HepG2 (cell line): ENCODE results near the gene CACNA1H. TPM values are rescaled to one million over a fixed set of nuclear protein-coding genes. Genes with fewer than 3 reads are reported as not detected.
"Not testable (repeated sequence)": the region's sequence is repeated elsewhere in the genome, so short reads cannot be mapped to it uniquely, and the experiment has no call there.

Source experiments
- ATAC-seq: fragments of 200-7000 bp; cut with Tn5 transposase; 3 replicates; pipeline ENCODE4 v1.9.1; 2020; ENCODE audit warnings: mild to moderate bottlenecking, moderate library complexity
- BruUV-seq: library from RNA; stranded (reverse); fragments of 400-500 nt; replicated peaks from 2 replicates; lab custom pipeline; 2021; lab: Mats Ljungman, UMichigan
- CTCF ChIA-PET: fragments of 300-600 bp; formaldehyde crosslinking; extraction: SDS; loops from one replicate; lab custom pipeline; 2021; ENCODE audit warnings: low total read pairs, inconsistent platforms, low intra/inter-chr PET ratio; lab: Yijun Ruan, JAX
- POLR2A ChIA-PET: fragments of 350-600 bp; sonication (Branson Sonifier 250); formaldehyde crosslinking; loops from one replicate; lab custom pipeline; 2020; ENCODE audit warnings: antibody characterized with exemption, inconsistent platforms; lab: Yijun Ruan, JAX
- DNase-seq: peaks from one replicate; pipeline ENCODE4 v3.0.0-alpha.2; 2015; ENCODE audit warnings: low spot score
- FAIRE-seq: peaks from 3 replicates; lab custom pipeline; 2011; peaks lifted over from hg19 to GRCh38; lab: Jason Lieb, UNC
- H2AFZ ChIP-seq: one replicate; pipeline ENCODE4 v1.6.1; 2011; ENCODE audit warnings: low read length, inconsistent platforms
- H3K27ac ChIP-seq: fragments of 300-600 bp; 3 replicates; pipeline ENCODE4 v1.8.0; 2011; ENCODE audit warnings: mixed run types, mild to moderate bottlenecking, mixed read lengths, low read length, inconsistent platforms; ENCODE audit not compliant: insufficient read depth; ENCODE audit errors: extremely low read length
- H3K27me3 ChIP-seq, 2 experiments: fragments of 200-600 bp in 1 of 2; 2 replicates in 1 of 2; 3 replicates in 1 of 2; pipeline versions ENCODE4 v1.6.0 to v1.8.0; 2011; ENCODE audit warnings: low read length in 2 of 2, mild to moderate bottlenecking in 2 of 2, moderate library complexity in 2 of 2, inconsistent platforms in 1 of 2; ENCODE audit not compliant: insufficient read depth in 2 of 2, control insufficient read depth in 1 of 2
- H3K36me3 ChIP-seq, 2 experiments: fragments of 200-600 bp in 1 of 2; replicated peaks in 1 of 2; 2 replicates in 1 of 2; 3 replicates in 1 of 2; pipeline versions ENCODE4 v1.5.1 to v1.8.0; 2011; ENCODE audit warnings: low read length in 2 of 2, inconsistent platforms in 1 of 2; ENCODE audit not compliant: insufficient read depth in 2 of 2, control insufficient read depth in 1 of 2
- H3K4me1 ChIP-seq: 2 replicates; pipeline ENCODE4 v1.5.1; 2012; ENCODE audit warnings: low read length, inconsistent platforms; ENCODE audit not compliant: insufficient read depth
- H3K4me2 ChIP-seq: 2 replicates; pipeline ENCODE4 v1.6.0; 2011; ENCODE audit warnings: low read depth, low read length, inconsistent platforms
- H3K4me3 ChIP-seq, 3 experiments: fragments of 200-600 bp in 1 of 3; sonication (generic), shearing (Covaris generic) in 1 of 3; replicated peaks in 1 of 3; 2 replicates each; pipeline ENCODE4 v1.5.1; 2011 to 2016; ENCODE audit warnings: low read length in 3 of 3, inconsistent platforms in 2 of 3, low read depth in 2 of 3, mild to moderate bottlenecking in 2 of 3, control low read depth in 1 of 3, mixed read lengths in 1 of 3; ENCODE audit not compliant: insufficient read depth in 1 of 3
- H3K79me2 ChIP-seq: one replicate; pipeline ENCODE4 v1.6.1; 2011; ENCODE audit warnings: low read length, inconsistent platforms; ENCODE audit not compliant: insufficient read depth
- H3K9ac ChIP-seq: 2 replicates; pipeline ENCODE4 v1.6.0; 2011; ENCODE audit warnings: mild to moderate bottlenecking, low read depth, low read length, inconsistent platforms; ENCODE audit not compliant: insufficient read depth
- H3K9me3 ChIP-seq: 2 replicates; pipeline ENCODE4 v1.5.1; 2012; ENCODE audit warnings: mild to moderate bottlenecking, low read length
- H4K20me1 ChIP-seq: 2 replicates; pipeline ENCODE4 v1.6.0; 2011; ENCODE audit warnings: inconsistent platforms, mild to moderate bottlenecking, low read length, moderate library complexity; ENCODE audit not compliant: insufficient read depth
- BCL3 ChIP-seq: sonication (generic); formaldehyde crosslinking; IDR thresholded peaks from 2 replicates; pipeline ENCODE4 v1.5.1; 2020; ENCODE audit warnings: mild to moderate bottlenecking, missing genetic modification reagents, moderate library complexity
- GTF3A ChIP-seq: sonication (generic); formaldehyde crosslinking; conservative IDR thresholded peaks from 2 replicates; pipeline ENCODE4 v1.4.0; 2020; ENCODE audit warnings: mild to moderate bottlenecking, missing genetic modification reagents
- HDAC2 ChIP-seq: sonication (generic); formaldehyde crosslinking; IDR thresholded peaks from 2 replicates; pipeline ENCODE4 v1.4.0; 2020; ENCODE audit warnings: missing genetic modification reagents
- RBM39 ChIP-seq: fragments of 200-400 bp; formaldehyde crosslinking; IDR thresholded peaks from one replicate; pipeline ENCODE4 v1.6.1; 2018; ENCODE audit warnings: antibody characterized with exemption, mild to moderate bottlenecking, low read depth, low read length; ENCODE audit not compliant: poor library complexity, severe bottlenecking
- RXRB ChIP-seq: IDR thresholded peaks from 2 replicates; pipeline ENCODE4 v1.6.1; 2016; ENCODE audit warnings: borderline replicate concordance, missing genetic modification reagents, missing compliant biosample characterization
- SAFB2 ChIP-seq: sonication (generic); formaldehyde crosslinking; IDR thresholded peaks from 2 replicates; pipeline ENCODE4 v1.5.1; 2020; ENCODE audit warnings: missing genetic modification reagents, low read depth, mild to moderate bottlenecking, borderline replicate concordance
- ZNF329 ChIP-seq: sonication (generic); formaldehyde crosslinking; IDR thresholded peaks from 2 replicates; pipeline ENCODE4 v1.9.0; 2021; ENCODE audit warnings: low read depth, mild to moderate bottlenecking, missing genetic modification reagents
- ZNF768 ChIP-seq: sonication (generic); formaldehyde crosslinking; IDR thresholded peaks from 2 replicates; pipeline ENCODE4 v1.4.0; 2020; ENCODE audit warnings: missing genetic modification reagents
- WGBS: methylation state at CpG from one replicate; pipeline ENCODE4 v1.1.6; 2017; ENCODE audit warnings: low lambda C conversion rate; 5-methylcytosine and 5-hydroxymethylcytosine counted together
- in situ Hi-C: cut with HindIII; loops from 2 replicates; pipeline ENCODE4 v1.10.0; 2017; ENCODE audit warnings: low pct_unique_long_range_greater_than_20kb; ENCODE audit not compliant: extremely low pct_ligation_motif_present
- intact Hi-C: fragments of 100-400 bp; cut with micrococcal nuclease; formaldehyde crosslinking; loops from one replicate; pipeline ENCODE4 v1.10.0; 2022; ENCODE audit not compliant: unreplicated experiment
- polyA plus RNA-seq, 8 experiments: library from polyadenylated mRNA; depleted of rRNA in 3 of 8; stranded (reverse) in 7 of 8; unstranded in 1 of 8; fragments of >200 nt; fragmentation: Illumina TruSeq in 4 of 8; extraction: Trizol in 4 of 8; gene quantifications; 2 replicates each; pipeline versions ENCODE4 v1.2.1 to v1.2.3, GENCODE V29; 2011 to 2016; ENCODE audit warnings: low read depth in 4 of 8, missing spikeins in 1 of 8, mixed read lengths in 1 of 8; ENCODE audit not compliant: insufficient read depth in 1 of 8
- total RNA-seq, 5 experiments: library from RNA; depleted of rRNA; stranded (reverse); fragments of >200 nt; fragmentation: Illumina TruSeq; extraction: Trizol; gene quantifications; 2 replicates each; pipeline ENCODE4 v1.2.3, GENCODE V29; 2016; ENCODE audit warnings: low read depth in 1 of 5
- TF ChIP-seq, protein P1 (sequence below): IDR thresholded peaks from 2 replicates; pipeline ENCODE4 v1.6.1; 2016; ENCODE audit warnings: mild to moderate bottlenecking, missing biosample characterization, missing genetic modification reagents
- TF ChIP-seq, protein P2 (sequence below): sonication (generic); formaldehyde crosslinking; IDR thresholded peaks from 2 replicates; pipeline ENCODE4 v1.5.0; 2020; ENCODE audit warnings: mild to moderate bottlenecking, missing genetic modification reagents

CACNA1H gene
- total and polyA plus RNA-seq, 2 of the 13 experiments (the other 11 are each of a cell fraction or from before 2014, with no cell fraction given): 0.40 to 1.8 TPM

GRCh38 chr16:1198194-1198593 is 45.3 kb downstream of the CACNA1H start:
- ChIA-PET CTCF (no interaction called here), POLR2A (no interaction called here)
- Histone ChIP-seq H3K4me2 (no peak overlapping the region), H3K4me1 (peaks cover 25% of the 10 kb centered on the region), H3K36me3 (no peaks in the 10 kb centered on the region), H3K27me3 (peaks cover 2 to 20% of the 10 kb centered on the region in 2 experiments; a peak in 4 of 5 replicates), H3K4me3 (no peak overlapping the region), H3K9ac (no peak overlapping the region), H2AFZ (no peak overlapping the region), H4K20me1 (peaks cover 24% of the 10 kb centered on the region; the same call in 1 of the 2 replicates), H3K27ac (no peak overlapping the region), H3K9me3 (no peaks in the 10 kb centered on the region), H3K79me2 (no peaks in the 10 kb centered on the region)
- 89% methylated on average over 5 of the region's 18 CpGs for WGBS
- no peak for FAIRE-seq
- no peak for ATAC-seq
- no peak for DNase-seq
- in situ Hi-C loops (loop anchor here (5.0 kb wide), 1 partner anchor 86 kb away; no protein-coding TSS in a partner anchor), intact Hi-C loops (no loop called here)
- BruUV-seq: no TSS peak
- TF ChIP-seq RXRB (CRISPR knock-in tag) (no peak), ZNF768 (no peak), BCL3 (CRISPR knock-in tag) (no peak), HDAC2 (CRISPR knock-in tag) (no peak), GTF3A (no peak), ZNF329 (CRISPR knock-in tag) (no peak), RBM39 (no peak), SAFB2 (CRISPR knock-in tag) (no peak)
- TF ChIP-seq, protein P1, sequence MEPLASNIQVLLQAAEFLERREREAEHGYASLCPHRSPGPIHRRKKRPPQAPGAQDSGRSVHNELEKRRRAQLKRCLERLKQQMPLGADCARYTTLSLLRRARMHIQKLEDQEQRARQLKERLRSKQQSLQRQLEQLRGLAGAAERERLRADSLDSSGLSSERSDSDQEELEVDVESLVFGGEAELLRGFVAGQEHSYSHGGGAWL (CRISPR knock-in tag): no peak
- TF ChIP-seq, protein P2, sequence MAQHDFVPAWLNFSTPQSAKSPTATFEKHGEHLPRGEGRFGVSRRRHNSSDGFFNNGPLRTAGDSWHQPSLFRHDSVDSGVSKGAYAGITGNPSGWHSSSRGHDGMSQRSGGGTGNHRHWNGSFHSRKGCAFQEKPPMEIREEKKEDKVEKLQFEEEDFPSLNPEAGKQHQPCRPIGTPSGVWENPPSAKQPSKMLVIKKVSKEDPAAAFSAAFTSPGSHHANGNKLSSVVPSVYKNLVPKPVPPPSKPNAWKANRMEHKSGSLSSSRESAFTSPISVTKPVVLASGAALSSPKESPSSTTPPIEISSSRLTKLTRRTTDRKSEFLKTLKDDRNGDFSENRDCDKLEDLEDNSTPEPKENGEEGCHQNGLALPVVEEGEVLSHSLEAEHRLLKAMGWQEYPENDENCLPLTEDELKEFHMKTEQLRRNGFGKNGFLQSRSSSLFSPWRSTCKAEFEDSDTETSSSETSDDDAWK (CRISPR knock-in tag): no peak

DNA sequence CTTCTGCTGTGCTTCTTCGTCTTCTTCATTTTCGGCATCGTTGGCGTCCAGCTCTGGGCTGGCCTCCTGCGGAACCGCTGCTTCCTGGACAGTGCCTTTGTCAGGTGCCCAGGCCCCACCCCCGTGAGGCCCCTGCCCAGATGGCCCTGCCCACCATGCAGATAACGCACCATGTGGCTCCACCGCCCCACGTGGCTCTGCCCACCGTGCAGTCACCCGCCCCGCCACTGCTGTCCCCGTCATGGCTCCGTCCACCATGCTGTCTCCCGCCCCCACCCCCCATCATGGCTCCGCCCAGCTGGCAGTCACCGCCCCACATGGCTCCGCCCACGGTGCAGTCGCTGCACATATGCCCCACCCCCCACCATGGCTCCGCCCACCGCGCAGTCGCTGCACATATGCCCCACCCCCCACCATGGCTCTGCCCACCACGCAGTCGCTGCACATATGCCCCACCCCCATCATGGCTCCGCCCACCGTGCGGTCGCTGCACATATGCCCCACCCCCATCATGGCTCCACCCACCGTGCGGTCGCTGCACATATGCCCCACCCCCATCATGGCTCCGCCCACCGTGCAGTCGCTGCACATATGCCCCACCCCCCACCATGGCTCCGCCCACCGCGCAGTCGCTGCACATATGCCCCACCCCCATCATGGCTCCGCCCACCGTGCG is 45.9 kb downstream of the CACNA1H start:
- in situ Hi-C loops: loop anchor here (5.0 kb wide), 1 partner anchor 87 kb away; no protein-coding TSS in a partner anchor
- H3K27ac ChIP-seq, ATAC-seq, CTCF ChIA-PET, H2AFZ ChIP-seq, H3K9me3 ChIP-seq, BruUV-seq, POLR2A ChIA-PET, FAIRE-seq, intact Hi-C loops, H3K79me2 ChIP-seq, H3K36me3 ChIP-seq, DNase-seq, H3K4me2 ChIP-seq, H3K4me3 ChIP-seq, H3K9ac ChIP-seq: not testable (repeated sequence)
- 62% methylated on average over 43 of the region's 44 CpGs for WGBS
- Histone ChIP-seq H3K4me1 (peaks cover 22% of the 10 kb centered on the region), H4K20me1 (peaks cover 19% of the 10 kb centered on the region; the same call in 1 of the 2 replicates), H3K27me3 (peaks cover 2 to 18% of the 10 kb centered on the region in 2 experiments; a peak in 3 of 5 replicates)
